Mesendoderm (in vitro differentiated cells): ENCODE data around the gene CDCA7.

Experiments used
- DNase-seq: peaks from one replicate; pipeline ENCODE4 v3.0.0; 2013
- H2AK5ac ChIP-seq: 2 replicates; pipeline ENCODE4 v1.6.1; 2013; ENCODE audit warnings: low read length, inconsistent platforms
- H2BK120ac ChIP-seq: 2 replicates; pipeline ENCODE4 v1.6.1; 2013; ENCODE audit warnings: low read depth, mild to moderate bottlenecking, low read length, moderate library complexity, mixed read lengths
- H2BK15ac ChIP-seq: replicated peaks from 2 replicates; pipeline ENCODE4 v1.6.1; 2013; ENCODE audit warnings: low read depth, mild to moderate bottlenecking, moderate library complexity
- H2BK5ac ChIP-seq: 2 replicates; pipeline ENCODE4 v1.6.1; 2013; ENCODE audit warnings: low read length, inconsistent platforms
- H3K18ac ChIP-seq: 2 replicates; pipeline ENCODE4 v1.6.1; 2013; ENCODE audit warnings: mild to moderate bottlenecking, low read length, mixed read lengths
- H3K23ac ChIP-seq: one replicate; pipeline ENCODE4 v1.6.1; 2013; ENCODE audit warnings: low read length
- H3K27ac ChIP-seq: 2 replicates; pipeline ENCODE4 v1.5.1; 2013; ENCODE audit warnings: low read depth, mild to moderate bottlenecking, inconsistent platforms, low read length, moderate library complexity
- H3K27me3 ChIP-seq: 2 replicates; pipeline ENCODE4 v1.6.1; 2013; ENCODE audit warnings: low read length, control low read depth, mild to moderate bottlenecking, inconsistent platforms; ENCODE audit not compliant: insufficient read depth, poor library complexity
- H3K36me3 ChIP-seq: 2 replicates; pipeline ENCODE4 v1.6.1; 2013; ENCODE audit warnings: low read length, inconsistent platforms; ENCODE audit not compliant: control insufficient read depth, insufficient read depth
- H3K4ac ChIP-seq: one replicate; pipeline ENCODE4 v1.6.1; 2013; ENCODE audit warnings: low read depth, mild to moderate bottlenecking, low read length, moderate library complexity
- H3K4me1 ChIP-seq: 2 replicates; pipeline ENCODE4 v1.6.1; 2013; ENCODE audit warnings: low read depth, low read length, inconsistent platforms; ENCODE audit not compliant: control insufficient read depth
- H3K4me2 ChIP-seq: 2 replicates; pipeline ENCODE4 v1.6.1; 2013; ENCODE audit warnings: low read length
- H3K4me3 ChIP-seq: 2 replicates; pipeline ENCODE4 v1.5.1; 2013; ENCODE audit warnings: mild to moderate bottlenecking, low read length
- H3K56ac ChIP-seq: one replicate; pipeline ENCODE4 v1.6.1; 2013; ENCODE audit warnings: low read length
- H3K79me1 ChIP-seq: 2 replicates; pipeline ENCODE4 v1.6.1; 2013; ENCODE audit warnings: low read length, inconsistent platforms
- H3K79me2 ChIP-seq: 2 replicates; pipeline ENCODE4 v1.6.1; 2013; ENCODE audit warnings: mild to moderate bottlenecking, low read length; ENCODE audit not compliant: control insufficient read depth, insufficient read depth
- H3K9ac ChIP-seq: 2 replicates; pipeline ENCODE4 v1.6.1; 2013; ENCODE audit warnings: low read length, inconsistent platforms
- H4K5ac ChIP-seq: one replicate; pipeline ENCODE4 v1.6.1; 2013; ENCODE audit warnings: low read length
- H4K8ac ChIP-seq: one replicate; pipeline ENCODE4 v1.6.1; 2013; ENCODE audit warnings: low read depth, mild to moderate bottlenecking, control low read depth, low read length, moderate library complexity
- WGBS: extraction: QIAGEN DNeasy Blood & Tissue Kit; methylation state at CpG from one replicate; pipeline ENCODE4 v1.1.7; 2013; ENCODE audit warnings: low lambda C conversion rate, missing lambda C conversion rate; ENCODE audit not compliant: insufficient coverage; ENCODE audit errors: extremely low coverage; 5-methylcytosine and 5-hydroxymethylcytosine counted together

CDCA7 gene

DNA sequence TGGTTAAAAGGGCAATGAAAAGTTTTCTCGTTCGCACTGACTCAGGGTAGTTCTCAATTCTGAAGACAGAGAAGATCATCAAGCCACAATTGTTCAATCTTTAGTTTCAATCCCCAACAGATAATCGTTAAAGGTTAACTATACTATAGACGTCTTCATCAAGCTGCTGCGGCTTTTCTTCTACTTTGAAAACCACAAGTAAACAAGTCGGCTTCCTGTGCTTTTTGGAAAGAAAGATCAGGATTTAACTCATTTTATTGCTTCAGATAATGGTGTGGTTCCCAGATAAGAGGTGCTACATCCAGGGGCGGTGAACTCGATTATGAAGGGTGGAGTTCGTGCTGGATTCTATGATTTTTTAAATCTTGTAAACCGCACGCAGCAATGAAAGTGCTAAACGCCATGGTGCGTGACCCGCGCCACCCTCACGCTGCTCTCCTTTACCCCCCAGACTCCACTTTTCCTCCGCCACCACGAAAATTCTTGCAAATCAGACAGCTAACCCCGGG, 545 bp upstream of the CDCA7 start:
- Histone ChIP-seq H2BK15ac (peak overlapping the region; percentile 66), H3K18ac (peak overlapping the region; percentile 55), H3K23ac (no peak overlapping the region), H3K4me3 (peak overlapping the region; percentile 71), H3K4ac (no peak overlapping the region), H4K5ac (peak overlapping the region; percentile 64), H3K79me2 (peaks cover 39% of the 10 kb centered on the region), H3K9ac (peak overlapping the region; percentile 100), H3K56ac (peak overlapping the region; percentile 100), H2AK5ac (no peak overlapping the region), H3K27me3 (no peaks in the 10 kb centered on the region), H3K27ac (peak overlapping the region; percentile 94), H3K4me1 (peaks cover 5% of the 10 kb centered on the region), H2BK5ac (peak overlapping the region; percentile 97), H3K36me3 (peaks cover 2% of the 10 kb centered on the region), H3K4me2 (peak overlapping the region; percentile 87), H3K79me1 (peaks cover 10% of the 10 kb centered on the region), H4K8ac (peak overlapping the region; percentile 88), H2BK120ac (no peak overlapping the region)
- peak; percentile 83 for DNase-seq
- WGBS = no CpG with 5 or more reads among the region's 19 CpGs

DNA sequence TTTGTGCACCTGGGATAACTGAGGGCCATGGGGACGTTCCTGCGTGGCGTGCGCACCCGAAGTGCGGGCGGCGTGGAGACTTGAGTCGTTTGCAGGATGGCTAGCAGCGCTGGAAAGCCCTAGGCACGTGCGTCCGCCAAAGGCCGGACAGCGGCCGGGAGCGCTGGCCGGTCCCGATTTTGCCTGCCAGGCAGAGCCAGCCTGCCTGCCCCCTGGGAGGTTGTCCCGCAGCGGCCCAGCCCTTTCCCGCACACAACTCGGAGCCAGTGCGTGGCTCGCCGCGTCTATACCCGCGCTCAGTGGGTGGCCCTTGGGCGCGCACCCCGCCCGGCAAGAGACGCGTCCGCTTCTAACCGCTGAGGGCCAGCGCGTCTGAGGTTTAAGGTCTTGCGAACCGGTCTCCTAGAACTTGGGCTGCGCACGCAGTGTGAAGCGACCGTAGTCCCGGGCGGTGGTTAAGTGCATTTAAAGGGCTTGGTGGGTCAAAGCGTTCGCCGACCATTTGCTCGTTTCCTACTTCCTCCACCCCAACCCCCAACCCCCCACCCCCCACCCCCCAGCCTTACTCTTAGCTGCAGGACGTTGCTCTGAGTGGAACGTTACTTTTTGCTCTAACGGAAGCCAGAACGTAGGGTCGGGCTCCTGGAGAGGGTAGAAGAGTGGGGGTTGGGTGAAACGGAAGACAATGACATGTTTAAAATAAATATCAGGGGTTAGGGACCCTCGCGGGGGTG, 627 bp downstream of the CDCA7 start:
- Histone ChIP-seq H2BK5ac (peak overlapping the region; percentile 98), H4K5ac (no peak overlapping the region), H3K9ac (peak overlapping the region; percentile 100), H3K4me1 (peaks cover 5% of the 10 kb centered on the region), H2BK15ac (no peak overlapping the region), H3K18ac (peak overlapping the region; percentile 88), H3K23ac (peak overlapping the region; percentile 98), H3K56ac (peak overlapping the region; percentile 100), H3K79me2 (peaks cover 47% of the 10 kb centered on the region), H4K8ac (peak overlapping the region; percentile 82), H3K4me2 (peak overlapping the region; percentile 68), H3K79me1 (peaks cover 15% of the 10 kb centered on the region), H3K27me3 (no peaks in the 10 kb centered on the region), H3K4ac (peak overlapping the region; percentile 98), H3K36me3 (peaks cover 5% of the 10 kb centered on the region), H2BK120ac (peak overlapping the region; percentile 15), H3K4me3 (peak overlapping the region; percentile 100), H2AK5ac (peak overlapping the region; percentile 100), H3K27ac (peak overlapping the region; percentile 94)
- WGBS = no CpG with 5 or more reads among the region's 59 CpGs
- peak; percentile 87 for DNase-seq

DNA sequence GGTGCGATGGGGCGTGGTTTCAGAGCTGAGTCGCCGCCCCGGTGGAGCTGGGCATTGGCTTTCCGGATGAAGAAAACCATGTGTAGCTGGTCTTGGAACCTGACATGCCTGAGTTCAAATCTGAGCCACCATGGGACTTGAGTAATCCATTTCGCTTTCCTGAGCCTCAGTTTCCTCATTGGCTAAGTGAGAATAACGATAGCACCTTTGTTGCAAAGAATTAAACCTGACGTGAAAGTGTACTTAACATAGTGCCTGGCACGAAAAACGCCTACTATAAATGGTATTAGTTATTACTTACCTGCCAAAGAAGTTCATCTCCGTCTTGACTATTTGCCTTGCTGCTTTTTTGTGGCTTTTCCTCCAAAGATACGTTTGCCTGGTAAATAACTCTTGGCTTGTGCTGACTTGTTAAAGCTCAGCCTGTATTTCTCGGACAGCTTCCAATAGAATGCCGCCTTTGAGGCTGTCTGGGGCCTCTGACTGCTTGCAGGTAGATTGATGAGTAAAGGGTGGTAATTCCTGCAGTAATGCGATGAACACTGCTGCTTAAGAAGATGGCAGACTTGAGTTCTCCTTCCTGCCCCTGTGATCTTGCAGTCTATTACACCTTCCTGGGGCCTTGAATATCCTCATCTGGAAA, 1.3 kb downstream of the CDCA7 start:
- Histone ChIP-seq H3K4me2 (peak overlapping the region; percentile 24), H3K27ac (no peak overlapping the region), H2BK5ac (no peak overlapping the region), H3K4me3 (peak overlapping the region; percentile 58), H3K79me2 (peaks cover 54% of the 10 kb centered on the region), H2AK5ac (no peak overlapping the region), H3K79me1 (peaks cover 15% of the 10 kb centered on the region), H3K18ac (peak overlapping the region; percentile 88), H3K23ac (no peak overlapping the region), H4K8ac (no peak overlapping the region), H3K4me1 (peaks cover 5% of the 10 kb centered on the region), H3K9ac (peak overlapping the region; percentile 100), H3K27me3 (no peaks in the 10 kb centered on the region), H3K36me3 (peaks cover 5% of the 10 kb centered on the region), H2BK120ac (no peak overlapping the region), H2BK15ac (no peak overlapping the region), H3K56ac (peak overlapping the region; percentile 100), H3K4ac (no peak overlapping the region), H4K5ac (no peak overlapping the region)
- no CpG with 5 or more reads among the region's 16 CpGs for WGBS
- no peak for DNase-seq

DNA sequence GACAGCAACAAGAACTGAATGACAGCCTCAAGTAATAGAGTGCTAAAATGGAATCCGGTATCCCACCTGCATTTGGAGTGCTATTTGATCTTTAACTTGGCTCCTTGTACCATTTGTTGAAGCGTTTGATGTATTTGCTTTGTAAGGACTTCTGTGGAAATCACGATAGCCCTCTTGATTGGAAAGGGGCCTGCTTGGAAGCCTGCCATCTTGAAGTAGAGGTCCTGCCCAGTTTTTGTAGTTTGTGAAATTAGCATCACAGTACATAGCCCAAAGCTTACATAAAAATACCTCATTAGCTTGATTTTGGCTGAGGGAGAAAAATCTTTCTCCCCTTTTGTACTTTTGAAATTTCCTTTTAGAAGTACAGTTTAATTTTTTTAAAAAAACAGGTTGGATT, 2.7 kb downstream of the CDCA7 start:
- Histone ChIP-seq H3K4me3 (no peak overlapping the region), H4K5ac (no peak overlapping the region), H3K27ac (no peak overlapping the region), H3K56ac (no peak overlapping the region), H3K4me1 (peaks cover 5% of the 10 kb centered on the region), H3K4ac (no peak overlapping the region), H2BK5ac (no peak overlapping the region), H2BK15ac (no peak overlapping the region), H3K9ac (no peak overlapping the region), H2BK120ac (no peak overlapping the region), H3K79me1 (peaks cover 15% of the 10 kb centered on the region), H2AK5ac (no peak overlapping the region), H3K27me3 (no peaks in the 10 kb centered on the region), H3K18ac (no peak overlapping the region), H3K36me3 (peaks cover 5% of the 10 kb centered on the region), H3K23ac (no peak overlapping the region), H4K8ac (no peak overlapping the region), H3K79me2 (peaks cover 58% of the 10 kb centered on the region), H3K4me2 (no peak overlapping the region)
- WGBS = no CpG with 5 or more reads among the region's 3 CpGs
- DNase-seq = no peak

DNA sequence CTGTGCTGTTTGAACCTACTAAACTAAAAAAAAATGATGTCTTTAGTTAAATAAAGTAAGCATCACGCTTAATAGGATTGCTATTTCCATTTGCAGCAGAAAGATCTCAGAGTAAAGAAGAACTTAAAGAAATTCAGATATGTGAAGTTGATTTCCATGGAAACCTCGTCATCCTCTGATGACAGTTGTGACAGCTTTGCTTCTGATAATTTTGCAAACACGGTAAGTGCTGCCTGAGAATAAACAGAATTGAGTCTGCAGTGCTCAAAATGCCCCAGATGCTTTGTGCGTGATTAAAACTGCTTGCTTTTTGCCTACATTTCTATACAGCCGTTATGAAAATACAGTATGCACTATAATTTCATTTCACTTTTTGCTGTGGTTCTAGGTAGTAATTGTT, 3.9 kb downstream of the CDCA7 start:
- no CpG with 5 or more reads among the region's 5 CpGs for WGBS
- no peak overlapping the region for H3K4me3 ChIP-seq
- H3K18ac ChIP-seq = no peak overlapping the region
- DNase-seq = no peak
- peak overlapping the region; percentile 45 for H3K23ac ChIP-seq
- peaks cover 15% of the 10 kb centered on the region for H3K79me1 ChIP-seq
- H3K4me2 ChIP-seq = no peak overlapping the region
- no peak overlapping the region for H3K56ac ChIP-seq
- no peak overlapping the region for H3K9ac ChIP-seq
- no peaks in the 10 kb centered on the region for H3K27me3 ChIP-seq
- no peak overlapping the region for H4K5ac ChIP-seq
- H2AK5ac ChIP-seq = no peak overlapping the region
- peaks cover 58% of the 10 kb centered on the region for H3K79me2 ChIP-seq
- no peak overlapping the region for H2BK5ac ChIP-seq
- H3K36me3 ChIP-seq = peaks cover 8% of the 10 kb centered on the region
- no peak overlapping the region for H3K4ac ChIP-seq
- H4K8ac ChIP-seq = no peak overlapping the region
- H2BK120ac ChIP-seq = no peak overlapping the region
- H3K27ac ChIP-seq = no peak overlapping the region
- peaks cover 4% of the 10 kb centered on the region for H3K4me1 ChIP-seq
- no peak overlapping the region for H2BK15ac ChIP-seq
